Measurements from ENCODE around the gene CELF4.

DNA sequence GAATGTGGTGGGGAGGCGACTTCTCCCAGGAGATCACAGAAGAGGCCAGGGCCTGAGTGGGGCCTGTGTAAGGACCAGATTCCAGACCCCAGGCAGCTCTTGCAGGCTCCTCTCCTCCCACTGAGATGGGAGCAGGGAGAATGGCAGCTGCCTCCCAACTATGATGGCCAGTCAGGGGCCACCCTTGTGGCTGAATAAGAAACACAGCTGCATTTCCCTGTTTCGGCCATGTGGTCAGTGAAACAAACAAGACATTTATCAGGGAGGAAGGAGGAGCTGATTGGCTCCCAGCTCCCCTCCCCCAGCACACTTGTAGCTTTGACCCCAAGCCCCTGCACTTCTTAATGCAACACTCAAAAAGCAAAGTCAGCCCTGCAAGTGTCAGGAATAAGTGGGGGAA lies 143.5 kb downstream of the CELF4 start:
- TF ChIP-seq, protein P1, sequence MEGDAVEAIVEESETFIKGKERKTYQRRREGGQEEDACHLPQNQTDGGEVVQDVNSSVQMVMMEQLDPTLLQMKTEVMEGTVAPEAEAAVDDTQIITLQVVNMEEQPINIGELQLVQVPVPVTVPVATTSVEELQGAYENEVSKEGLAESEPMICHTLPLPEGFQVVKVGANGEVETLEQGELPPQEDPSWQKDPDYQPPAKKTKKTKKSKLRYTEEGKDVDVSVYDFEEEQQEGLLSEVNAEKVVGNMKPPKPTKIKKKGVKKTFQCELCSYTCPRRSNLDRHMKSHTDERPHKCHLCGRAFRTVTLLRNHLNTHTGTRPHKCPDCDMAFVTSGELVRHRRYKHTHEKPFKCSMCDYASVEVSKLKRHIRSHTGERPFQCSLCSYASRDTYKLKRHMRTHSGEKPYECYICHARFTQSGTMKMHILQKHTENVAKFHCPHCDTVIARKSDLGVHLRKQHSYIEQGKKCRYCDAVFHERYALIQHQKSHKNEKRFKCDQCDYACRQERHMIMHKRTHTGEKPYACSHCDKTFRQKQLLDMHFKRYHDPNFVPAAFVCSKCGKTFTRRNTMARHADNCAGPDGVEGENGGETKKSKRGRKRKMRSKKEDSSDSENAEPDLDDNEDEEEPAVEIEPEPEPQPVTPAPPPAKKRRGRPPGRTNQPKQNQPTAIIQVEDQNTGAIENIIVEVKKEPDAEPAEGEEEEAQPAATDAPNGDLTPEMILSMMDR (IDR thresholded peaks at IDR 0.05; ENCODE audit: borderline replicate concordance, extremely low read depth, low read length, poor library complexity, severe bottlenecking), result no peak
- TF ChIP-seq EZH2 (IDR thresholded peaks at IDR 0.05; ENCODE audit: borderline replicate concordance, low read depth, low read length, severe bottlenecking), result no peak

All from DND-41 (cell line).